Activated CD4-positive, alpha-beta T cell treated with anti-CD3 and anti-CD28 coated beads, Interleukin-2, amount 10 ng/mL, durations not matched to agents 7 days and 5 days (primary cell): ENCODE data around the gene ZNF280A. TPM values are rescaled to one million over a fixed set of nuclear protein-coding genes. Genes with fewer than 3 reads are reported as not detected.

Experiments
- CTCF ChIA-PET: fragments of 350-600 bp; sonication (Branson Sonifier 250); formaldehyde crosslinking; loops from one replicate; lab custom pipeline; 2021; ENCODE audit warnings: antibody characterized with exemption; lab: Charles Lee
- POLR2A ChIA-PET: fragments of 350-600 bp; sonication (Branson Sonifier 250); formaldehyde crosslinking; loops from one replicate; lab custom pipeline; 2021; ENCODE audit warnings: antibody characterized with exemption; lab: Charles Lee
- DNase-seq: peaks from one replicate; pipeline ENCODE4 v3.0.0-alpha.2; 2020
- H3K27ac Mint-ChIP-seq: one replicate; pipeline ENCODE4 v1.8.0; 2021; ENCODE audit warnings: mild to moderate bottlenecking, moderate library complexity, mixed read lengths
- H3K27me3 Mint-ChIP-seq: one replicate; pipeline ENCODE4 v1.8.0; 2021; ENCODE audit warnings: mixed read lengths
- H3K36me3 Mint-ChIP-seq: one replicate; pipeline ENCODE4 v1.8.0; 2021; ENCODE audit warnings: low read depth, mixed read lengths
- H3K4me1 Mint-ChIP-seq: one replicate; pipeline ENCODE4 v1.8.0; 2021; ENCODE audit warnings: mixed read lengths
- H3K4me3 Mint-ChIP-seq: one replicate; pipeline ENCODE4 v1.8.0; 2021; ENCODE audit warnings: mild to moderate bottlenecking, moderate library complexity, mixed read lengths
- H3K9me3 Mint-ChIP-seq: one replicate; pipeline ENCODE4 v1.8.0; 2021; ENCODE audit warnings: mixed read lengths
- total RNA-seq, 2 experiments: library from RNA; stranded (reverse); gene quantifications; one replicate each; pipeline ENCODE4 v1.2.3, GENCODE V29; 2021

The ZNF280A gene
- total RNA-seq, 2 experiments from 2014 or later: not detected

- Mint-ChIP-seq H3K36me3 (no peaks in the 10 kb centered on the region), H3K4me3 (no peak overlapping the region), H3K27ac (no peak overlapping the region), H3K27me3 (no peaks in the 10 kb centered on the region), H3K9me3 (no peaks in the 10 kb centered on the region), H3K4me1 (no peaks in the 10 kb centered on the region)
- DNase-seq: no peak
- CTCF ChIA-PET: no interaction called here
- POLR2A ChIA-PET: no interaction called here
These were observed 33.1 kb upstream of the ZNF280A start for GRCh38 chr22:22553141-22553540.

GRCh38 chr22:22552630-22553029, 32.6 kb upstream of the ZNF280A start:
- CTCF ChIA-PET: no interaction called here

GRCh38 chr22:22550789-22551434, 30.8 kb upstream of the ZNF280A start:
- H3K36me3 Mint-ChIP-seq: no peaks in the 10 kb centered on the region
- H3K27me3 Mint-ChIP-seq: no peaks in the 10 kb centered on the region
- no peaks in the 10 kb centered on the region for H3K4me1 Mint-ChIP-seq
- CTCF ChIA-PET: no interaction called here
- POLR2A ChIA-PET: no interaction called here
- no peak overlapping the region for H3K27ac Mint-ChIP-seq
- DNase-seq: no peak
- H3K9me3 Mint-ChIP-seq: no peaks in the 10 kb centered on the region
- H3K4me3 Mint-ChIP-seq: no peak overlapping the region

More at GRCh38 chr22:22552630-22553029, 32.6 kb upstream of the ZNF280A start:
- no peaks in the 10 kb centered on the region for H3K36me3 Mint-ChIP-seq
- H3K4me1 Mint-ChIP-seq: no peaks in the 10 kb centered on the region
- H3K27me3 Mint-ChIP-seq: no peaks in the 10 kb centered on the region
- no peak for DNase-seq
- POLR2A ChIA-PET: no interaction called here
- H3K9me3 Mint-ChIP-seq: no peaks in the 10 kb centered on the region
- no peak overlapping the region for H3K4me3 Mint-ChIP-seq
- H3K27ac Mint-ChIP-seq: no peak overlapping the region

- Mint-ChIP-seq H3K4me3 (no peak overlapping the region), H3K27me3 (no peaks in the 10 kb centered on the region), H3K27ac (no peak overlapping the region), H3K4me1 (no peaks in the 10 kb centered on the region), H3K36me3 (no peaks in the 10 kb centered on the region), H3K9me3 (no peaks in the 10 kb centered on the region)
- DNase-seq: no peak
- CTCF ChIA-PET: no interaction called here
- POLR2A ChIA-PET: no interaction called here
These were observed 28.8 kb upstream of the ZNF280A start for GRCh38 chr22:22548910-22549309.

- Mint-ChIP-seq H3K4me3 (no peak overlapping the region), H3K36me3 (no peaks in the 10 kb centered on the region), H3K27ac (no peak overlapping the region), H3K4me1 (no peaks in the 10 kb centered on the region), H3K9me3 (no peaks in the 10 kb centered on the region), H3K27me3 (no peaks in the 10 kb centered on the region)
- ChIA-PET CTCF (no interaction called here), POLR2A (no interaction called here)
- no peak for DNase-seq
These were observed 28.2 kb upstream of the ZNF280A start for GRCh38 chr22:22548317-22548716.

GRCh38 chr22:22547692-22548300, 27.7 kb upstream of the ZNF280A start:
- Mint-ChIP-seq H3K4me3 (no peak overlapping the region), H3K27ac (no peak overlapping the region), H3K36me3 (no peaks in the 10 kb centered on the region), H3K4me1 (no peaks in the 10 kb centered on the region), H3K27me3 (peaks cover 2% of the 10 kb centered on the region), H3K9me3 (no peaks in the 10 kb centered on the region)
- ChIA-PET POLR2A (no interaction called here), CTCF (no interaction called here)
- no peak for DNase-seq

- H3K4me3 Mint-ChIP-seq: no peak overlapping the region
- H3K27ac Mint-ChIP-seq: no peak overlapping the region
- peaks cover 3% of the 10 kb centered on the region for H3K27me3 Mint-ChIP-seq
- ChIA-PET CTCF (no interaction called here), POLR2A (no interaction called here)
- no peak for DNase-seq
- no peaks in the 10 kb centered on the region for H3K36me3 Mint-ChIP-seq
- H3K9me3 Mint-ChIP-seq: no peaks in the 10 kb centered on the region
- no peaks in the 10 kb centered on the region for H3K4me1 Mint-ChIP-seq
These were observed 27.2 kb upstream of the ZNF280A start for GRCh38 chr22:22547226-22547625.

- peaks cover 3% of the 10 kb centered on the region for H3K27me3 Mint-ChIP-seq
- H3K4me3 Mint-ChIP-seq: no peak overlapping the region
- ChIA-PET POLR2A (no interaction called here), CTCF (no interaction called here)
- no peaks in the 10 kb centered on the region for H3K9me3 Mint-ChIP-seq
- no peak for DNase-seq
- no peak overlapping the region for H3K27ac Mint-ChIP-seq
- no peaks in the 10 kb centered on the region for H3K36me3 Mint-ChIP-seq
- H3K4me1 Mint-ChIP-seq: no peaks in the 10 kb centered on the region
These were observed 26.4 kb upstream of the ZNF280A start for GRCh38 chr22:22546490-22546889.

- no peak overlapping the region for H3K27ac Mint-ChIP-seq
- ChIA-PET POLR2A (no interaction called here), CTCF (no interaction called here)
- DNase-seq: no peak
- H3K4me3 Mint-ChIP-seq: no peak overlapping the region
- H3K36me3 Mint-ChIP-seq: no peaks in the 10 kb centered on the region
- peaks cover 3% of the 10 kb centered on the region for H3K27me3 Mint-ChIP-seq
- H3K4me1 Mint-ChIP-seq: no peaks in the 10 kb centered on the region
- H3K9me3 Mint-ChIP-seq: no peaks in the 10 kb centered on the region
These were observed 25.0 kb upstream of the ZNF280A start for GRCh38 chr22:22545084-22545483.

GRCh38 chr22:22538226-22538989, 18.3 kb upstream of the ZNF280A start:
- ChIA-PET POLR2A (no interaction called here), CTCF (no interaction called here)
- Mint-ChIP-seq H3K9me3 (no peaks in the 10 kb centered on the region), H3K36me3 (no peaks in the 10 kb centered on the region), H3K4me1 (no peaks in the 10 kb centered on the region), H3K27me3 (peaks cover 8% of the 10 kb centered on the region), H3K27ac (no peak overlapping the region), H3K4me3 (no peak overlapping the region)
- no peak for DNase-seq

GRCh38 chr22:22536916-22537315, 16.8 kb upstream of the ZNF280A start:
- Mint-ChIP-seq H3K27me3 (peaks cover 6% of the 10 kb centered on the region), H3K36me3 (no peaks in the 10 kb centered on the region), H3K9me3 (no peaks in the 10 kb centered on the region), H3K27ac (no peak overlapping the region), H3K4me1 (no peaks in the 10 kb centered on the region), H3K4me3 (no peak overlapping the region)
- CTCF ChIA-PET: no interaction called here
- DNase-seq: no peak
- POLR2A ChIA-PET: no interaction called here

GRCh38 chr22:22536515-22536914, 16.4 kb upstream of the ZNF280A start:
- Mint-ChIP-seq H3K27me3 (peaks cover 6% of the 10 kb centered on the region), H3K36me3 (no peaks in the 10 kb centered on the region), H3K27ac (no peak overlapping the region), H3K9me3 (no peaks in the 10 kb centered on the region), H3K4me3 (no peak overlapping the region), H3K4me1 (no peaks in the 10 kb centered on the region)
- DNase-seq: no peak
- POLR2A ChIA-PET: no interaction called here
- CTCF ChIA-PET: interaction anchor here (1.0 kb wide), 1 partner anchor 28 kb away, joined by 3 read pairs; the partner anchor contains the start of gene ZNF280B

GRCh38 chr22:22535662-22536061, 15.6 kb upstream of the ZNF280A start:
- Mint-ChIP-seq H3K27me3 (peaks cover 6% of the 10 kb centered on the region), H3K9me3 (no peaks in the 10 kb centered on the region), H3K4me3 (no peak overlapping the region), H3K4me1 (no peaks in the 10 kb centered on the region), H3K36me3 (no peaks in the 10 kb centered on the region), H3K27ac (no peak overlapping the region)
- CTCF ChIA-PET: interaction anchor here (1.0 kb wide), 1 partner anchor 27 kb away, joined by 3 read pairs; the partner anchor contains the start of gene ZNF280B
- no peak for DNase-seq
- POLR2A ChIA-PET: no interaction called here
